ENCODE measurements around the gene NEIL3.
A peak's percentile ranks its signal among the peaks of the same experiment; 100 is the strongest.

NEIL3 gene

GRCh38 chr4:177309522-177310371 lies at the start of gene NEIL3:
Gene NEIL3, plus strand, starts transcription at chr4:177309874. Its CDS starts 80 bp downstream, at chr4:177309954.
- peak; percentile 71 for DNase-seq (ENCODE audit: low spot score)

- DNase-seq (ENCODE audit: low spot score) = no peak
Observed at GRCh38 chr4:177263818-177264217, 45.9 kb upstream of the NEIL3 start.

- no peak for DNase-seq (ENCODE audit: low spot score)
Observed at GRCh38 chr4:177264788-177265422, 44.8 kb upstream of the NEIL3 start.

- DNase-seq (ENCODE audit: low spot score) = no peak
Observed at GRCh38 chr4:177265729-177266128, 43.9 kb upstream of the NEIL3 start.

- no peak for DNase-seq (ENCODE audit: low spot score)
Observed at GRCh38 chr4:177266506-177266905, 43.2 kb upstream of the NEIL3 start.

- no peak for DNase-seq (ENCODE audit: low spot score)
Observed at GRCh38 chr4:177267911-177268310, 41.8 kb upstream of the NEIL3 start.

GRCh38 chr4:177271091-177271490 lies 38.6 kb upstream of the NEIL3 start:
- DNase-seq (ENCODE audit: low spot score) = no peak

- no peak for DNase-seq (ENCODE audit: low spot score)
Observed at GRCh38 chr4:177271915-177272766, 37.5 kb upstream of the NEIL3 start.

GRCh38 chr4:177275999-177276398 lies 33.7 kb upstream of the NEIL3 start:
- no peak for DNase-seq (ENCODE audit: low spot score)

GRCh38 chr4:177281351-177281909 lies 28.2 kb upstream of the NEIL3 start:
- no peak for DNase-seq (ENCODE audit: low spot score)

GRCh38 chr4:177282284-177282835 lies 27.3 kb upstream of the NEIL3 start:
- no peak for DNase-seq (ENCODE audit: low spot score)

- no peak for DNase-seq (ENCODE audit: low spot score)
Observed at GRCh38 chr4:177283167-177283566, 26.5 kb upstream of the NEIL3 start.

GRCh38 chr4:177285953-177286352 lies 23.7 kb upstream of the NEIL3 start:
- DNase-seq (ENCODE audit: low spot score) = no peak

GRCh38 chr4:177287255-177287654 lies 22.4 kb upstream of the NEIL3 start:
- no peak for DNase-seq (ENCODE audit: low spot score)

GRCh38 chr4:177288335-177288734 lies 21.3 kb upstream of the NEIL3 start:
- no peak for DNase-seq (ENCODE audit: low spot score)

- no peak for DNase-seq (ENCODE audit: low spot score)
Observed at GRCh38 chr4:177290780-177291179, 18.9 kb upstream of the NEIL3 start.

- DNase-seq (ENCODE audit: low spot score) = no peak
Observed at GRCh38 chr4:177292171-177292570, 17.5 kb upstream of the NEIL3 start.

- no peak for DNase-seq (ENCODE audit: low spot score)
Observed at GRCh38 chr4:177293208-177294033, 16.3 kb upstream of the NEIL3 start.

GRCh38 chr4:177297785-177298391 lies 11.8 kb upstream of the NEIL3 start:
- no peak for DNase-seq (ENCODE audit: low spot score)

- no peak for DNase-seq (ENCODE audit: low spot score)
Observed at GRCh38 chr4:177301126-177301639, 8.5 kb upstream of the NEIL3 start.

All from SW480 (cell line).